ENCODE data around the gene ROBO2. TPM values are rescaled to one million over a fixed set of nuclear protein-coding genes. Genes with fewer than 3 reads are reported as not detected.

ROBO2 gene
- polyA plus RNA-seq, 1 donor from 2014 or later: 55.5 TPM

DNA sequence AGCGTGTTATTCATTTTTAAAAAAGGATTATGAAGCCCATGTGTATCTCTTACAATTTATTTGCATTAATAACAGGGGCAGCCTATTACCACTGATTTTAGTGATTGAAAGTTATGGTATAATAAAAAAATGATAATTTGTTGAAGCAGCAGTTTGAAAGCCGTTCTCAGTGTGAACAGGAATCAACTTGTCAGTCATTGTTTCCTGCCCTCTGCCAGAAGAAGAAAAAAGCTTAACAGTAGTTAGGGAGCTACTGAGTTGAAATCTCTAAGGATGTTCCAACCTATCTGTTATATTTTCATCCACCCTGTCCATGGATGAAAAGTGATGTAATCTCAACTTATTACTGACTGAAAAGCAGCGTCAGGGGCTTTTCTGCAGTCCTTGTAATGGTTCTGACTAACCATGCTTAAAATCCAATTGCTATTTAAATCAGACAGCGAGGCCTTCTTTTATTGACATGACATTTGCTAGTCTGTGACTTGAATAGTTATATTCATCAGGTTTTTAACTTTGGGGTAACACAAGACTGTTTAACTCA lies 486.7 kb downstream of the ROBO2 start:
- H3K4me3 ChIP-seq (ENCODE audit: low read length): no peak overlapping the region

DNA sequence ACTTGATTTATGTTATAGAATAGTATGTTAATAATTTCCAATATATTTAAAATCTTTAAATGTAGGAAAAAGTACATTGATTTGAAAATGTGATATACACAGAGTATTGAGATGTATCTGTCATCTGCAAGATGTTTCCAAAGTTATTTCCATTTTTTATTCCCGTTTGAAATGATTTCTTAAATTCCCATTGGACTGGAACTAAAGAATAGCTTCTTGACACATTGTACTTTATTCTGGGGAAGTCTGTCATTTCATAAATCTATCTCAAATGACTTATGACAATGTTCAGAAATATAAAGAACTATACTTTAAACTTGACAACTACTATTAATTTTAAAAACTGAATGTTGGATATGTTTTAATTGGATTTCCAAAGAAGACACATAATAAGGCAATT lies 489.6 kb downstream of the ROBO2 start:
- peak overlapping the region; percentile 40 for H3K27ac ChIP-seq (ENCODE audit: low read length)
- no peak overlapping the region for H3K4me2 ChIP-seq (ENCODE audit: low read length)
- no peaks in the 10 kb centered on the region for H3K9me2 ChIP-seq (ENCODE audit: insufficient read depth, low read length)
- no peaks in the 10 kb centered on the region for H3K36me3 ChIP-seq (ENCODE audit: insufficient read depth, low read length)
- no peaks in the 10 kb centered on the region for H3F3A ChIP-seq (ENCODE audit: insufficient read depth, low read length, poor library complexity, severe bottlenecking)
- no peak overlapping the region for H3K4me3 ChIP-seq (ENCODE audit: low read length)
- H3K9me3 ChIP-seq (ENCODE audit: low read length): peaks cover 6% of the 10 kb centered on the region
- no peaks in the 10 kb centered on the region for H3K27me3 ChIP-seq (ENCODE audit: insufficient read depth, low read depth, low read length)
- H2AFZ ChIP-seq (ENCODE audit: low read depth, low read length): no peak overlapping the region
- no peaks in the 10 kb centered on the region for H4K20me1 ChIP-seq (ENCODE audit: insufficient read depth)
- no peak overlapping the region for H3K9ac ChIP-seq (ENCODE audit: low read length)
- no peaks in the 10 kb centered on the region for H3K79me2 ChIP-seq (replicated peaks; ENCODE audit: insufficient read depth, low read length)
- TF ChIP-seq EP300 (conservative IDR thresholded peaks at IDR 0.05; ENCODE audit: poor library complexity, severe bottlenecking) (peak; percentile 80), MXI1 (conservative IDR thresholded peaks at IDR 0.05; ENCODE audit: poor library complexity, severe bottlenecking) (no peak), POLR2AphosphoS5 (IDR thresholded peaks at IDR 0.05) (peak; percentile 27), TAF1 (IDR thresholded peaks at IDR 0.05; ENCODE audit: low read depth) (no peak), SMC3 (conservative IDR thresholded peaks at IDR 0.05; ENCODE audit: poor library complexity) (no peak)
- TF ChIP-seq, protein P1, sequence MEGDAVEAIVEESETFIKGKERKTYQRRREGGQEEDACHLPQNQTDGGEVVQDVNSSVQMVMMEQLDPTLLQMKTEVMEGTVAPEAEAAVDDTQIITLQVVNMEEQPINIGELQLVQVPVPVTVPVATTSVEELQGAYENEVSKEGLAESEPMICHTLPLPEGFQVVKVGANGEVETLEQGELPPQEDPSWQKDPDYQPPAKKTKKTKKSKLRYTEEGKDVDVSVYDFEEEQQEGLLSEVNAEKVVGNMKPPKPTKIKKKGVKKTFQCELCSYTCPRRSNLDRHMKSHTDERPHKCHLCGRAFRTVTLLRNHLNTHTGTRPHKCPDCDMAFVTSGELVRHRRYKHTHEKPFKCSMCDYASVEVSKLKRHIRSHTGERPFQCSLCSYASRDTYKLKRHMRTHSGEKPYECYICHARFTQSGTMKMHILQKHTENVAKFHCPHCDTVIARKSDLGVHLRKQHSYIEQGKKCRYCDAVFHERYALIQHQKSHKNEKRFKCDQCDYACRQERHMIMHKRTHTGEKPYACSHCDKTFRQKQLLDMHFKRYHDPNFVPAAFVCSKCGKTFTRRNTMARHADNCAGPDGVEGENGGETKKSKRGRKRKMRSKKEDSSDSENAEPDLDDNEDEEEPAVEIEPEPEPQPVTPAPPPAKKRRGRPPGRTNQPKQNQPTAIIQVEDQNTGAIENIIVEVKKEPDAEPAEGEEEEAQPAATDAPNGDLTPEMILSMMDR (IDR thresholded peaks at IDR 0.05; ENCODE audit: poor library complexity, severe bottlenecking): no peak
- TF ChIP-seq, protein P2, sequence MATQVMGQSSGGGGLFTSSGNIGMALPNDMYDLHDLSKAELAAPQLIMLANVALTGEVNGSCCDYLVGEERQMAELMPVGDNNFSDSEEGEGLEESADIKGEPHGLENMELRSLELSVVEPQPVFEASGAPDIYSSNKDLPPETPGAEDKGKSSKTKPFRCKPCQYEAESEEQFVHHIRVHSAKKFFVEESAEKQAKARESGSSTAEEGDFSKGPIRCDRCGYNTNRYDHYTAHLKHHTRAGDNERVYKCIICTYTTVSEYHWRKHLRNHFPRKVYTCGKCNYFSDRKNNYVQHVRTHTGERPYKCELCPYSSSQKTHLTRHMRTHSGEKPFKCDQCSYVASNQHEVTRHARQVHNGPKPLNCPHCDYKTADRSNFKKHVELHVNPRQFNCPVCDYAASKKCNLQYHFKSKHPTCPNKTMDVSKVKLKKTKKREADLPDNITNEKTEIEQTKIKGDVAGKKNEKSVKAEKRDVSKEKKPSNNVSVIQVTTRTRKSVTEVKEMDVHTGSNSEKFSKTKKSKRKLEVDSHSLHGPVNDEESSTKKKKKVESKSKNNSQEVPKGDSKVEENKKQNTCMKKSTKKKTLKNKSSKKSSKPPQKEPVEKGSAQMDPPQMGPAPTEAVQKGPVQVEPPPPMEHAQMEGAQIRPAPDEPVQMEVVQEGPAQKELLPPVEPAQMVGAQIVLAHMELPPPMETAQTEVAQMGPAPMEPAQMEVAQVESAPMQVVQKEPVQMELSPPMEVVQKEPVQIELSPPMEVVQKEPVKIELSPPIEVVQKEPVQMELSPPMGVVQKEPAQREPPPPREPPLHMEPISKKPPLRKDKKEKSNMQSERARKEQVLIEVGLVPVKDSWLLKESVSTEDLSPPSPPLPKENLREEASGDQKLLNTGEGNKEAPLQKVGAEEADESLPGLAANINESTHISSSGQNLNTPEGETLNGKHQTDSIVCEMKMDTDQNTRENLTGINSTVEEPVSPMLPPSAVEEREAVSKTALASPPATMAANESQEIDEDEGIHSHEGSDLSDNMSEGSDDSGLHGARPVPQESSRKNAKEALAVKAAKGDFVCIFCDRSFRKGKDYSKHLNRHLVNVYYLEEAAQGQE (IDR thresholded peaks at IDR 0.05; ENCODE audit: borderline replicate concordance): peak; percentile 77

More for the DNA sequence above, 486.7 kb downstream of the ROBO2 start:
- H4K20me1 ChIP-seq (ENCODE audit: insufficient read depth): no peaks in the 10 kb centered on the region
- H3K27ac ChIP-seq (ENCODE audit: low read length): peak overlapping the region; percentile 42
- H3K79me2 ChIP-seq (replicated peaks; ENCODE audit: insufficient read depth, low read length): no peaks in the 10 kb centered on the region
- no peak overlapping the region for H3K9ac ChIP-seq (ENCODE audit: low read length)
- peak; percentile 41 for TF ChIP-seq RAD21 (conservative IDR thresholded peaks at IDR 0.05)
- peak; percentile 78 for TF ChIP-seq POLR2AphosphoS5 (IDR thresholded peaks at IDR 0.05)
- peak; percentile 87 for TF ChIP-seq EP300 (conservative IDR thresholded peaks at IDR 0.05; ENCODE audit: poor library complexity, severe bottlenecking)
- TF ChIP-seq MXI1 (conservative IDR thresholded peaks at IDR 0.05; ENCODE audit: poor library complexity, severe bottlenecking): no peak
- TF ChIP-seq, protein P2 (IDR thresholded peaks at IDR 0.05; ENCODE audit: borderline replicate concordance): peak; percentile 42
- TF ChIP-seq EZH2 (IDR thresholded peaks at IDR 0.05; ENCODE audit: borderline replicate concordance, insufficient read depth, low read length, poor library complexity, severe bottlenecking): no peak
- no peak for TF ChIP-seq TAF1 (IDR thresholded peaks at IDR 0.05; ENCODE audit: low read depth)
- no peaks in the 10 kb centered on the region for H3K27me3 ChIP-seq (ENCODE audit: insufficient read depth, low read depth, low read length)
- no peaks in the 10 kb centered on the region for H3K36me3 ChIP-seq (ENCODE audit: insufficient read depth, low read length)
- H3K9me3 ChIP-seq (ENCODE audit: low read length): no peaks in the 10 kb centered on the region
- H3F3A ChIP-seq (ENCODE audit: insufficient read depth, low read length, poor library complexity, severe bottlenecking): no peaks in the 10 kb centered on the region
- no peak overlapping the region for H2AFZ ChIP-seq (ENCODE audit: low read depth, low read length)
- H3K4me2 ChIP-seq (ENCODE audit: low read length): no peak overlapping the region
- no peaks in the 10 kb centered on the region for H3K9me2 ChIP-seq (ENCODE audit: insufficient read depth, low read length)
